ENCODE measurements around the gene HINT3.
"Not testable (repeated sequence)": the region's sequence is repeated elsewhere in the genome, so short reads cannot be mapped to it uniquely, and the experiment has no call there.

The HINT3 gene

DNA sequence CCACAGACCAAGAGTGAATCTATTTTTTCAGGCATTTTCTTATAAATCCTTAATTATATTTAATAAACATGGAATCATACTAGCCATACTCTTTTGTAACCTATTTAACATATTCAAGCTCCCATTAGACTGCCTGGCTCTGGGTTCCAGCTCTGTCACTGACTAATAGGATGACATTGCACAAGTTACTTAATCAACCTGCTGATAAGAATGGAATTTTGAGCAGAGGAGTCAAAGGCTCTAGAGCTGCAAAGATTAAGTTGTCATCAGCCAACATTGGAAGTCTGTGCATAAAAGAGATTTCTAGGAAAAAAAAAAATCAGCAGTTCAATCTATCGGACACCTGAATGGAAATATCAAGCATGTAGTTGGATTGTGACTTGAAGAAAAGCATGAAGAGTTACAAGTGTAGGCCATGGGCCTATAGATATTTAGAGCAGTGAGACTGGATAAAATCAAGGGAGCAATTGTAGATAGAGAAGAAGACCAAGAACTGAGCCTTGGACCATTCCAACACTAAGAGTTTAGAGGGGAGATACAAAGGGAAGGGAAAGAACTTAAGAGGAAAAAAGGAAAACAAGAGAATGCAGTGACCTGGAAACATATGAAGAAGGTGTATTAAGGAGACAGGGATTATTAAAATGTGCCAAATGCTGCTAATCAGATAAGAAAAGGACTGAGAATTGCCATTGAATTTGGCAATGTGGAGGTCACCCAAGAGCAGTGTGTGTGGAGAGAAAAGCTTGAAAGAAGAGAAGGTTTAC lies 11.0 kb upstream of the HINT3 start:
- no peak overlapping the region for H3K4me3 ChIP-seq (ENCODE audit: low read length)
- peak; percentile 80 for DNase-seq (ENCODE audit: low read depth)
- TF ChIP-seq, protein P1, sequence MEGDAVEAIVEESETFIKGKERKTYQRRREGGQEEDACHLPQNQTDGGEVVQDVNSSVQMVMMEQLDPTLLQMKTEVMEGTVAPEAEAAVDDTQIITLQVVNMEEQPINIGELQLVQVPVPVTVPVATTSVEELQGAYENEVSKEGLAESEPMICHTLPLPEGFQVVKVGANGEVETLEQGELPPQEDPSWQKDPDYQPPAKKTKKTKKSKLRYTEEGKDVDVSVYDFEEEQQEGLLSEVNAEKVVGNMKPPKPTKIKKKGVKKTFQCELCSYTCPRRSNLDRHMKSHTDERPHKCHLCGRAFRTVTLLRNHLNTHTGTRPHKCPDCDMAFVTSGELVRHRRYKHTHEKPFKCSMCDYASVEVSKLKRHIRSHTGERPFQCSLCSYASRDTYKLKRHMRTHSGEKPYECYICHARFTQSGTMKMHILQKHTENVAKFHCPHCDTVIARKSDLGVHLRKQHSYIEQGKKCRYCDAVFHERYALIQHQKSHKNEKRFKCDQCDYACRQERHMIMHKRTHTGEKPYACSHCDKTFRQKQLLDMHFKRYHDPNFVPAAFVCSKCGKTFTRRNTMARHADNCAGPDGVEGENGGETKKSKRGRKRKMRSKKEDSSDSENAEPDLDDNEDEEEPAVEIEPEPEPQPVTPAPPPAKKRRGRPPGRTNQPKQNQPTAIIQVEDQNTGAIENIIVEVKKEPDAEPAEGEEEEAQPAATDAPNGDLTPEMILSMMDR (IDR thresholded peaks at IDR 0.05; ENCODE audit: insufficient read depth, low read depth, low read length, missing control alignments), result no peak

DNA sequence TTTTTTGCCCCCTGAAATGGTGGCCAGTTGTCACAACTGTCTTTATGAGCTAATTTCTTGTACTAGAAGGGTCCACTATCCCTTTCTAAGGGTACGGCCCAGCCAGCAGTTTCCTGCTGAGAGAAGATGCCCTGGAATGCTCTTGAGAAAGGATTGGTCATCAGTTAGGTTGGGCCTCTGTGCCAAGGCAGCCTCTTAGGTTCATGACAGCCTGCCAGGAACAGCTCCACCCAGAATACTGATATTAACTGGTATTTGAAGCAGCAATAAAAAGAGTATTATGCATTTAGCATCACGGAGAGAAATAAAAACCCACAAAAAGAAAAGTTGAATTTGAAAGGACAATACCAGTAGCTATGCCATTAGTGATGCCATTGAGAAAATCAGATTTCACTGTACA lies 9.0 kb upstream of the HINT3 start:
- DNase-seq (ENCODE audit: low read depth), result peak; percentile 87
- TF ChIP-seq, protein P1 (IDR thresholded peaks at IDR 0.05; ENCODE audit: insufficient read depth, low read depth, low read length, missing control alignments), result no peak
- H3K4me3 ChIP-seq (ENCODE audit: low read length), result no peak overlapping the region

DNA sequence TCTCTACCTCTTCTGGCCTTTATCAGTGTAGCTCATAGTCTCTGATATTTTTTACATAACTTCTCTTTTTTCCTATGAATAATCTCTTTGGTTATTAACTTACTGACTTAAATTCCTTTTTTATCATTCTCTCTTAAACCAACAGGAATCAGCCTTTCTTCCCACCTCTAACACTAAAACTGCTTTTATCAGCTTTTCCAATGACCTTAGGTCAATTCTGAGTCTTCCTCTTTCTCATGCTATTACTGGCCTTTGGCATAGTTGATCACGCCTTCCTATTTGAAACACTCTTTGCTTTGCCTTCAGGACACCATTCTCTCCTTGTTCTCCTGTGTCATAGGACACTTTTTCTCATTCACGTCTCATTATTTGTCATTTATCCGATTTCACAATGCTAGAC lies 8.1 kb upstream of the HINT3 start:
- DNase-seq (ENCODE audit: low read depth), result no peak
- TF ChIP-seq, protein P1 (IDR thresholded peaks at IDR 0.05; ENCODE audit: insufficient read depth, low read depth, low read length, missing control alignments), result no peak
- H3K4me3 ChIP-seq (ENCODE audit: low read length), result no peak overlapping the region

DNA sequence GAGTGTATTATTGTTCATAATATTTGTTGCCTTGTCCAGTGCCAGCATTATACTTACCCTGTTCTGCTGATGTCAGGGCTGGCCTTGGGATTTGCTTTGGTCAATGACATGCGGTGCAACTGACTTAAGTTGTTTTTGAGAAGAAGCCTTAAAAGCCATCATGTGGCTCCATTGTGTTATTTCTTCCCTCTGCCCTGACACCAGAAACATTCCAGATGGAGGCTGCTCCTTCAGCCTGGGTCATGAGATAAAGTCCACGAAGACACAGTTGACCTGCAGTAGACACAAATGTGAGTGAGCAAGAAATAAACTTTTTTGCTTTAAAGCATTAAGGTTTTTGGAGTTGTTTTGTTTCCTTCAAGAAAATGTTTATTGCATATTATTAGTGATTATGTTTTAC lies 7.5 kb upstream of the HINT3 start:
- TF ChIP-seq, protein P1 (IDR thresholded peaks at IDR 0.05; ENCODE audit: insufficient read depth, low read depth, low read length, missing control alignments), result no peak
- DNase-seq (ENCODE audit: low read depth), result no peak
- H3K4me3 ChIP-seq (ENCODE audit: low read length), result no peak overlapping the region

DNA sequence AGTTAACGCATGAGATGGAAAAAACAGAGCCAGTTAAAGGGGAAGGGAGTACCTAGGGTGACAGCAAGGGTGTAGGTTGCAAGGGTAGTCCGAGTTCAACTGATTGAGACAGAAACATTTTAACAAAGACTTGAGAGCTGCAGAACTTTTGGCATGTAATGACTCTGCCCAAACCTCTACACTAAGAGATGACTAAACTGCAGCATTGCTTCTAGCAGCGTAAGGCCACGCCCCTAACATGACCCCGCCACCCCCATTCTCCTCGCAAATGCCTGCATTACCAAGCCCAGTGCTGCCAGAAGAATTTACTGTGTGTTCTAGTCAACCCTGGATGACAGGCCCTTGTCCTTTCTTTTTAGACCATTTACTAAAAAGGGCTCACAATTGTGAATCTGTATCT lies 6.3 kb upstream of the HINT3 start:
- no peak overlapping the region for H3K4me3 ChIP-seq (ENCODE audit: low read length)
- peak; percentile 93 for DNase-seq (ENCODE audit: low read depth)
- TF ChIP-seq, protein P1 (IDR thresholded peaks at IDR 0.05; ENCODE audit: insufficient read depth, low read depth, low read length, missing control alignments), result no peak

DNA sequence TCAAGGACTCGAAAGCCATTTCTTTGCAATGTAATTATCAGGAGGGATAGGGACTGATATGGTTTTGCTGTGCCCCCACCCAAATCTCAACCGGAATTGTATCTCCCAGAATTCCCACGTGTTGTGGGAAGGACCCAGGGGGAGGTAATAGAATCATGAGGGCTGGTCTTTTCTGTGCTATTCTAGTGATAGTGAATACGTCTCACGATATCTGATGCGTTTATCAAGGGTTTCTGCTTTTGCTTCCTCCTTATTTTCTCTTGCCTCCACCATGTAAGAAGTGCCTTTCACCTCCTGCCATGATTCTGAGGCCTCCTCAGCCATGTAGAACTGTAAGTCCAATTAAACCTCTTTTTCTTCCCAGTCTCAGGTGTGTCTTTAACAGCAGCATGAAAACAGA lies 5.9 kb upstream of the HINT3 start:
- not testable (repeated sequence) for DNase-seq (ENCODE audit: low read depth); H3K4me3 ChIP-seq (ENCODE audit: low read length)

DNA sequence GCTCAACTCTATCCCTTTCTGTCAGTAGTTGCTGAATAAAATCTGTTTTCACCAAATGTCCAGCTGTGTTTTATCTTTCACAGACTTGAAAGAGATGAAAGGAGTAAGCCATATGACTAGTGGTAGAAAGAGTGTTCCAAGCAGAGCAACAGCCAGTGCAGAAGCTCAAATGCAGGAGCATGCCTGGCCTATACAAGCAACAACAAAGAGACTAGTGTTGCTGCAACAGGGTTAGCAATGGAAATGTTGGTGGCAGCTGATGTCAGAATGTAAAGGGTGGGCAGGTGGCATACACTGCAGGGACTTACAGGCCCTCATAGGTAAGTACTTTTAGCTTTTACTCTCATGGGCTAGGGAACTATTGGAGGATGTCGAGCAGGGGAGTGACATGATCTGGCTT lies 5.2 kb upstream of the HINT3 start:
- no peak for DNase-seq (ENCODE audit: low read depth)
- TF ChIP-seq, protein P1 (IDR thresholded peaks at IDR 0.05; ENCODE audit: insufficient read depth, low read depth, low read length, missing control alignments), result no peak

More for the DNA sequence above, 5.2 kb upstream of the HINT3 start:
- H3K4me3 ChIP-seq (ENCODE audit: low read length), result no peak overlapping the region
